Kidney (tissue), 14 donors: ENCODE measurements around the gene MAOA. TPM values are rescaled to one million over a fixed set of nuclear protein-coding genes. Genes with fewer than 3 reads are reported as not detected.

Source experiments
- DNase-seq, 5 donors: peaks; one replicate each; pipeline ENCODE4 v3.0.0-alpha.2; 2013 to 2020
- FAIRE-seq: peaks from 2 replicates; lab custom pipeline; 2012; peaks lifted over from hg19 to GRCh38; lab: Jason Lieb, UNC
- H3K27ac ChIP-seq, 2 donors: one replicate each; pipeline ENCODE4 v1.7.0; 2013; ENCODE audit warnings: low read depth in 2 of 2, low read length in 2 of 2, inconsistent platforms in 1 of 2
- H3K27me3 ChIP-seq: one replicate; pipeline ENCODE4 v1.7.1; 2013; ENCODE audit warnings: low read length, inconsistent platforms; ENCODE audit not compliant: control insufficient read depth, insufficient read depth
- H3K36me3 ChIP-seq, 3 donors: one replicate each; pipeline versions ENCODE4 v1.7.0 to v1.7.1; 2013; ENCODE audit warnings: low read length in 3 of 3, control low read depth in 1 of 3, inconsistent platforms in 1 of 3; ENCODE audit not compliant: insufficient read depth in 3 of 3, control insufficient read depth in 2 of 3
- H3K4me1 ChIP-seq, 3 donors: one replicate each; pipeline versions ENCODE4 v1.7.0 to v1.7.1; 2013; ENCODE audit warnings: low read length in 3 of 3, inconsistent platforms in 1 of 3, low read depth in 1 of 3; ENCODE audit not compliant: control insufficient read depth in 2 of 3, insufficient read depth in 2 of 3
- H3K4me3 ChIP-seq, 3 donors: one replicate each; pipeline versions ENCODE4 v1.7.0 to v1.8.1; 2013; ENCODE audit warnings: low read length in 3 of 3, control low read depth in 1 of 3, inconsistent platforms in 1 of 3
- H3K9ac ChIP-seq, 3 donors: one replicate each; pipeline versions ENCODE4 v1.7.0 to v1.7.1; 2013; ENCODE audit warnings: low read length in 3 of 3, control low read depth in 1 of 3, inconsistent platforms in 1 of 3
- H3K9me3 ChIP-seq, 3 donors: one replicate each; pipeline versions ENCODE4 v1.7.0 to v1.7.1; 2013; ENCODE audit warnings: low read length in 3 of 3, control low read depth in 1 of 3, inconsistent platforms in 1 of 3; ENCODE audit not compliant: control insufficient read depth in 2 of 3, insufficient read depth in 1 of 3
- CTCF ChIP-seq: IDR thresholded peaks from 3 replicates; pipeline ENCODE4 v1.5.1; 2012; ENCODE audit warnings: mild to moderate bottlenecking, moderate library complexity, borderline replicate concordance; ENCODE audit not compliant: insufficient read depth; ENCODE audit errors: extremely low read depth
- intact Hi-C: fragments of 100-400 bp; cut with DNase I; formaldehyde crosslinking; loops from one replicate; pipeline ENCODE4 v1.11.1; 2022
- polyA plus RNA-seq: library from polyadenylated mRNA; stranded (reverse); fragments of 350-450 nt; fragmentation: Illumina TruSeq; extraction: RNeasy Lipid Tissue Mini Kit (QIAGEN cat#74804); gene quantifications from one replicate; pipeline ENCODE4 v1.2.3, GENCODE V29; 2014; ENCODE audit warnings: low read depth, low replicate concordance; ENCODE audit not compliant: insufficient read depth
- total RNA-seq: library from RNA; stranded (reverse); fragmentation: NEBNext Ultra II Directional; extraction: Animal tissue kit (Norgen Biotek cat#: 25700); gene quantifications from one replicate; pipeline ENCODE4 v1.2.1, GENCODE V29; 2021
- donor health status: control.
- donor health status: control.
- donor health status: control.
- donor health status: control.
- donor health status: control.
- donor health status: DM: yes; HTN: yes; CAD: no.
- donor health status: Normal renal cell carcinoma (clear cell type).

Gene MAOA
- total and polyA plus RNA-seq, 2 donors from 2014 or later, result 134 to 227 TPM

- intact Hi-C loops, result no loop called here
- no peak overlapping the region for H3K4me3 ChIP-seq
- no peak overlapping the region for H3K9ac ChIP-seq
- DNase-seq, result no peak
- TF ChIP-seq CTCF, result no peak
- FAIRE-seq, result no peak
- H3K4me1 ChIP-seq, result peaks cover 0 to 15% (median 4%) of the 10 kb centered on the region in 3 donors
- peak overlapping the region in 1 of 2 donors; percentile 17 for H3K27ac ChIP-seq
- H3K36me3 ChIP-seq, result no peaks in the 10 kb centered on the region
- H3K27me3 ChIP-seq, result peaks cover 2% of the 10 kb centered on the region
- H3K9me3 ChIP-seq, result no peaks in the 10 kb centered on the region
Measured at GRCh38 chrX:43702079-43702524, 46.0 kb downstream of the MAOA start.

GRCh38 chrX:43702660-43703059 lies 46.6 kb downstream of the MAOA start:
- Histone ChIP-seq H3K9me3 (no peaks in the 10 kb centered on the region), H3K9ac (peak overlapping the region in 1 of 3 donors; percentile 10), H3K36me3 (no peaks in the 10 kb centered on the region), H3K27ac (peak overlapping the region in 1 of 2 donors; percentile 37), H3K4me3 (no peak overlapping the region), H3K27me3 (peaks cover 2% of the 10 kb centered on the region), H3K4me1 (peaks cover 0 to 17% (median 4%) of the 10 kb centered on the region in 3 donors)
- no peak for FAIRE-seq
- intact Hi-C loops, result no loop called here
- no peak for TF ChIP-seq CTCF
- no peak for DNase-seq

GRCh38 chrX:43703211-43703791 lies 47.2 kb downstream of the MAOA start:
- Histone ChIP-seq H3K4me3 (no peak overlapping the region), H3K9me3 (no peaks in the 10 kb centered on the region), H3K4me1 (peaks cover 0 to 18% (median 4%) of the 10 kb centered on the region in 3 donors), H3K9ac (no peak overlapping the region), H3K27ac (peak overlapping the region; percentile 37 to 41), H3K27me3 (peaks cover 2% of the 10 kb centered on the region), H3K36me3 (no peaks in the 10 kb centered on the region)
- FAIRE-seq (no peak), DNase-seq (peak in 2 of 5 donors; percentile 26 to 53)
- intact Hi-C loops, result no loop called here
- TF ChIP-seq CTCF, result no peak
